ENCODE results near the gene PRDX3. TPM values are rescaled to one million over a fixed set of nuclear protein-coding genes. Genes with fewer than 3 reads are reported as not detected.

Gene PRDX3
- total and polyA plus RNA-seq, 2 of the 4 experiments (the other 2 are of a cell fraction): 169 to 187 TPM

- no peak overlapping the region; the same call in 1 of the 2 replicates for H3K56ac ChIP-seq (ENCODE audit: extremely low read depth, insufficient read depth, low read length)
- ATAC-seq (ENCODE audit: low read depth) (no peak), DNase-seq (no peak)
- H4K91ac ChIP-seq (ENCODE audit: insufficient read depth, low read depth, low read length): no peak overlapping the region
- no peak overlapping the region for H3K23ac ChIP-seq (ENCODE audit: low read depth, low read length)
- WGBS, 2 experiments (ENCODE audit: extremely low coverage in 2 of 2, insufficient read length in 1 of 2): 100% methylated on average over 3 of the region's 8 CpGs; no CpG with 5 or more reads in 1 of the 2 experiments
- no peak overlapping the region for H3K18ac ChIP-seq (ENCODE audit: low read depth, low read length)
- TF ChIP-seq SMC3 (IDR thresholded peaks at IDR 0.05; ENCODE audit: low read depth, low read length) (no peak), MAFK (IDR thresholded peaks at IDR 0.05; ENCODE audit: low read depth, low read length) (no peak), CTCF (conservative IDR thresholded peaks at IDR 0.05; ENCODE audit: low read depth, low read length) (no peak), MXI1 (IDR thresholded peaks at IDR 0.05; ENCODE audit: borderline replicate concordance, low read depth, low read length) (no peak), NFE2L2 (IDR thresholded peaks at IDR 0.05; ENCODE audit: low read depth, low read length) (no peak), CEBPB (IDR thresholded peaks at IDR 0.05; ENCODE audit: low read depth, low read length) (no peak), FOS (IDR thresholded peaks at IDR 0.05; ENCODE audit: low read depth, low read length) (no peak), BHLHE40 (IDR thresholded peaks at IDR 0.05; ENCODE audit: low read depth, low read length) (no peak), CHD1 (IDR thresholded peaks at IDR 0.05; ENCODE audit: low read depth, low read length) (no peak), RFX5 (IDR thresholded peaks at IDR 0.05; ENCODE audit: low read depth, low read length) (no peak), USF2 (IDR thresholded peaks at IDR 0.05; ENCODE audit: low read depth, low read length) (no peak), RCOR1 (IDR thresholded peaks at IDR 0.05; ENCODE audit: insufficient replicate concordance, low read length) (no peak), RAD21 (IDR thresholded peaks at IDR 0.05; ENCODE audit: low read length) (no peak), MAZ (IDR thresholded peaks at IDR 0.05; ENCODE audit: borderline replicate concordance, low read depth, low read length) (no peak), POLR2A (IDR thresholded peaks at IDR 0.05; ENCODE audit: low read depth, low read length) (no peak), ELK1 (IDR thresholded peaks at IDR 0.05; ENCODE audit: borderline replicate concordance, low read depth, low read length) (no peak)
- no peak overlapping the region for H3K27ac ChIP-seq (ENCODE audit: insufficient read depth, low read length)
- no peaks in the 10 kb centered on the region for H3K4me1 ChIP-seq (ENCODE audit: control insufficient read depth, insufficient read depth, low read length)
- H4K5ac ChIP-seq (ENCODE audit: low read depth, low read length): no peak overlapping the region
- dilution Hi-C loops (cut with HindIII; ENCODE audit: low sequenced_read_pairs, unreplicated experiment): no loop called here
- BruUV-seq (replicated peaks): no TSS peak
- no peak overlapping the region for H2AK5ac ChIP-seq (ENCODE audit: low read depth, low read length)
- H3K4ac ChIP-seq (ENCODE audit: low read depth, low read length): no peak overlapping the region
- in situ Hi-C loops (cut with MboI; ENCODE audit: low sequenced_read_pairs): no loop called here
- POLR2A ChIA-PET (ENCODE audit: unreplicated experiment): no interaction called here
- H3K9me3 ChIP-seq (ENCODE audit: control insufficient read depth, insufficient read depth, low read length): no peaks in the 10 kb centered on the region
- H2BK15ac ChIP-seq (ENCODE audit: low read depth, low read length): no peak overlapping the region
- intact Hi-C loops (cut with micrococcal nuclease): no loop called here
- no peak overlapping the region for H2BK20ac ChIP-seq (ENCODE audit: low read depth, low read length)
- no peak overlapping the region for H3K14ac ChIP-seq (replicated peaks; ENCODE audit: low read depth, low read length)
- H3K9ac ChIP-seq (ENCODE audit: low read depth, low read length): no peak overlapping the region
- no peak overlapping the region for H2AFZ ChIP-seq (replicated peaks; ENCODE audit: low read length, poor library complexity)
- no peaks in the 10 kb centered on the region; the same call in 1 of the 2 replicates for H3K9me1 ChIP-seq (ENCODE audit: insufficient read depth, low read length)
- H2BK120ac ChIP-seq (ENCODE audit: low read depth, low read length): no peak overlapping the region
- H3K36me3 ChIP-seq (ENCODE audit: control insufficient read depth, insufficient read depth, low read length): peaks cover 17% of the 10 kb centered on the region
- no peaks in the 10 kb centered on the region for H4K20me1 ChIP-seq (ENCODE audit: insufficient read depth, low read length)
- peak overlapping the region; percentile 50 for H2AK9ac ChIP-seq (replicated peaks; ENCODE audit: low read depth, low read length, poor library complexity)
- no peak overlapping the region for H2BK5ac ChIP-seq (ENCODE audit: low read depth, low read length, poor library complexity, severe bottlenecking)
- H3K27me3 ChIP-seq (ENCODE audit: control insufficient read depth, insufficient read depth, low read length): no peaks in the 10 kb centered on the region
- CTCF ChIA-PET: no interaction called here
- H3K4me3 ChIP-seq (ENCODE audit: insufficient read depth, low read depth, low read length): no peak overlapping the region
- no peak overlapping the region for H3K4me2 ChIP-seq (ENCODE audit: low read depth, low read length)
- no peaks in the 10 kb centered on the region for H3K79me1 ChIP-seq (ENCODE audit: low read depth in 1 of 2, low read length in 2 of 2)
- H4K8ac ChIP-seq (ENCODE audit: low read depth in 2 of 2, low read length in 2 of 2): no peak overlapping the region
These were observed 29.5 kb downstream of the PRDX3 start for GRCh38 chr10:119149157-119149556.
